Subcutaneous adipose tissue (tissue), 4 donors: ENCODE results near the gene TMEM263. TPM values are rescaled to one million over a fixed set of nuclear protein-coding genes. Genes with fewer than 3 reads are reported as not detected.

Experiments
- CTCF ChIP-seq: fragments of 450-650 bp; IDR thresholded peaks from one replicate; pipeline ENCODE4 v1.5.1; 2016; ENCODE audit warnings: low read depth, mild to moderate bottlenecking, control low read depth, antibody characterized with exemption, moderate library complexity
- total RNA-seq, 4 donors: library from RNA; depleted of rRNA; stranded (reverse); fragments of >200 nt; gene quantifications; one replicate each; pipeline ENCODE4 v1.1.0, GENCODE V29; 2016

The TMEM263 gene
- total RNA-seq, 4 donors from 2014 or later = 22.2 to 59.8 (median 26.0) TPM

- no peak for TF ChIP-seq CTCF
Observed at GRCh38 chr12:106926657-106927056, 29.1 kb upstream of the TMEM263 start.

- TF ChIP-seq CTCF = no peak
Observed at GRCh38 chr12:106934277-106934676, 21.4 kb upstream of the TMEM263 start.

GRCh38 chr12:106941481-106942156 lies 14.1 kb upstream of the TMEM263 start:
- TF ChIP-seq CTCF = no peak

GRCh38 chr12:106942775-106943174 lies 12.9 kb upstream of the TMEM263 start:
- TF ChIP-seq CTCF = no peak

GRCh38 chr12:106945261-106945851 lies 10.4 kb upstream of the TMEM263 start:
- no peak for TF ChIP-seq CTCF

GRCh38 chr12:106947461-106947860 lies 8.2 kb upstream of the TMEM263 start:
- TF ChIP-seq CTCF = no peak

- no peak for TF ChIP-seq CTCF
Observed at GRCh38 chr12:106950591-106950990, 5.1 kb upstream of the TMEM263 start.
